Bronchial epithelial cell (primary cell): ENCODE results near the gene TYRO3. TPM values are rescaled to one million over a fixed set of nuclear protein-coding genes. Genes with fewer than 3 reads are reported as not detected.

Source experiments
- DNase-seq: peaks from one replicate; pipeline ENCODE4 v3.0.0-alpha.2; 2010; ENCODE audit warnings: low read depth
- FAIRE-seq: peaks from 2 replicates; lab custom pipeline; 2011; peaks lifted over from hg19 to GRCh38; lab: Jason Lieb, UNC
- H3K27me3 ChIP-seq: 2 replicates; pipeline ENCODE4 v1.5.1; 2011; ENCODE audit warnings: low read length; ENCODE audit not compliant: control insufficient read depth, insufficient read depth
- H3K36me3 ChIP-seq: 2 replicates; pipeline ENCODE4 v1.5.1; 2011; ENCODE audit warnings: low read length; ENCODE audit not compliant: control insufficient read depth, insufficient read depth
- H3K4me3 ChIP-seq: 2 replicates; pipeline ENCODE4 v1.5.1; 2011; ENCODE audit warnings: mild to moderate bottlenecking, low read depth, low read length, control low read depth
- total RNA-seq: library from RNA; depleted of rRNA; stranded (reverse); fragments of >200 nt; gene quantifications from 2 replicates; pipeline ENCODE4 v1.2.1, GENCODE V29; 2014
- TF ChIP-seq, protein P1 (sequence below): IDR thresholded peaks from 2 replicates; pipeline ENCODE4 v1.5.1; 2011; ENCODE audit warnings: mild to moderate bottlenecking, moderate library complexity, low read length, control low read depth, inconsistent platforms; ENCODE audit not compliant: insufficient read depth, severe bottlenecking

The TYRO3 gene
- total RNA-seq, 1 donor from 2014 or later: 3.9 TPM

GRCh38 chr15:41523097-41523496 lies 35.9 kb upstream of the TYRO3 start:
- Histone ChIP-seq H3K27me3 (no peaks in the 10 kb centered on the region), H3K36me3 (peaks cover 25% of the 10 kb centered on the region), H3K4me3 (no peak overlapping the region)
- no peak for FAIRE-seq
- TF ChIP-seq, protein P1, sequence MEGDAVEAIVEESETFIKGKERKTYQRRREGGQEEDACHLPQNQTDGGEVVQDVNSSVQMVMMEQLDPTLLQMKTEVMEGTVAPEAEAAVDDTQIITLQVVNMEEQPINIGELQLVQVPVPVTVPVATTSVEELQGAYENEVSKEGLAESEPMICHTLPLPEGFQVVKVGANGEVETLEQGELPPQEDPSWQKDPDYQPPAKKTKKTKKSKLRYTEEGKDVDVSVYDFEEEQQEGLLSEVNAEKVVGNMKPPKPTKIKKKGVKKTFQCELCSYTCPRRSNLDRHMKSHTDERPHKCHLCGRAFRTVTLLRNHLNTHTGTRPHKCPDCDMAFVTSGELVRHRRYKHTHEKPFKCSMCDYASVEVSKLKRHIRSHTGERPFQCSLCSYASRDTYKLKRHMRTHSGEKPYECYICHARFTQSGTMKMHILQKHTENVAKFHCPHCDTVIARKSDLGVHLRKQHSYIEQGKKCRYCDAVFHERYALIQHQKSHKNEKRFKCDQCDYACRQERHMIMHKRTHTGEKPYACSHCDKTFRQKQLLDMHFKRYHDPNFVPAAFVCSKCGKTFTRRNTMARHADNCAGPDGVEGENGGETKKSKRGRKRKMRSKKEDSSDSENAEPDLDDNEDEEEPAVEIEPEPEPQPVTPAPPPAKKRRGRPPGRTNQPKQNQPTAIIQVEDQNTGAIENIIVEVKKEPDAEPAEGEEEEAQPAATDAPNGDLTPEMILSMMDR: no peak
- DNase-seq: no peak

DNA sequence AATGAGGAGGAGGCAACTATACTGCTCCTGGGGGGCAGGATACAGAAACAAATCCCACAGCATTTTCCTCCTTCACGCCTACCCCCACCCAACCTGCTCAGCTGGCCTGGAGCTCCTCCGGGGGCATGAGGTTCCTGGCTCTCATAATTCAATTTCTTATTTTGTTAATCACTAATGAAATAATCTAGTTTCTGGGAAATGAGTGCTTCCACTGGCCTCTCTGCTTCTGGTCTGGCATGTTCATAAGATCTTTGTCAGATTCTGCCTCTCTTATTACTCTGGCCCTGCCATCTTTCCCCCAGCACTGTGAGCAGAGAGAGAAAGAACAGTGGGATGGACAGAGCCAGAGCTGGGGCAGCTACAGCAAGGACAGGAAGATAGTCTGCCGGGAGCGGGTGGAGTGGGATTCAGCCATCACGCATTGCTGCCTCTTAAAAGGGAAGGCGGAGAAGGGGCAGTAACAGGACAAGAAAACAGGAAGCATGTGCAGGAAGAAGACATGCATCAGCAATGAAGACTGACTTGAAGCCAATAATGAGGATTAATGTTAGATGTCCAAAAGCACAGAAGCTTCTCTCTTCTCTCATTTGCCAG lies 28.6 kb upstream of the TYRO3 start:
- no peak for DNase-seq
- TF ChIP-seq, protein P1: no peak
- FAIRE-seq: no peak
- peaks cover 48% of the 10 kb centered on the region for H3K36me3 ChIP-seq
- H3K27me3 ChIP-seq: no peaks in the 10 kb centered on the region
- no peak overlapping the region for H3K4me3 ChIP-seq

- TF ChIP-seq, protein P1: no peak
- Histone ChIP-seq H3K27me3 (no peaks in the 10 kb centered on the region), H3K4me3 (no peak overlapping the region), H3K36me3 (peaks cover 18% of the 10 kb centered on the region)
- DNase-seq: no peak
- FAIRE-seq: no peak
Measured at GRCh38 chr15:41535544-41535943, 23.5 kb upstream of the TYRO3 start.

- FAIRE-seq: no peak
- DNase-seq: no peak
- TF ChIP-seq, protein P1: no peak
- Histone ChIP-seq H3K36me3 (peaks cover 12% of the 10 kb centered on the region), H3K4me3 (no peak overlapping the region), H3K27me3 (no peaks in the 10 kb centered on the region)
Measured at GRCh38 chr15:41536866-41537265, 22.1 kb upstream of the TYRO3 start.

DNA sequence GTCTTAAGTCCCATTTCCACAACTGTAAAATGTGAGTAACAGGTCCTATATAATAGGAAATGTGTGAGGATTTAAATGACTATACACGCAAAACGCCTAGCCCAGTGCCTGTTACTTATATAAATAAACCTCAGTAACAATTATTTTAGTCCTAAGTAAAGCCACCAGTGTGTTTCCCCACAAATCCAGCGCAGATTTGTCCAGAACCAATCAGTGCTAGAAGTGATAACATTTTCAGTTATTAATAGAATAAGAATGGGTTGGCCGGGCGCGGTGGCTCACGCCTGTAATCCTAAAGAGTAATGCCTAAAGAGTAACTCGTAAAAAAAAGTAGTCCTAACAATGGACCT lies 15.5 kb upstream of the TYRO3 start:
- TF ChIP-seq, protein P1: no peak
- no peak for DNase-seq
- Histone ChIP-seq H3K36me3 (no peaks in the 10 kb centered on the region), H3K4me3 (peak overlapping the region; percentile 96), H3K27me3 (no peaks in the 10 kb centered on the region)
- FAIRE-seq: no peak

GRCh38 chr15:41544650-41545015 lies 14.4 kb upstream of the TYRO3 start:
- Histone ChIP-seq H3K36me3 (no peaks in the 10 kb centered on the region), H3K27me3 (no peaks in the 10 kb centered on the region), H3K4me3 (peak overlapping the region; percentile 96)
- no peak for DNase-seq
- TF ChIP-seq, protein P1: no peak
- no peak for FAIRE-seq
